ENCODE results near the gene PRIM1. TPM values are rescaled to one million over a fixed set of nuclear protein-coding genes. Genes with fewer than 3 reads are reported as not detected.

Gene PRIM1
- total RNA-seq, 1 experiment from 2014 or later = 32.3 TPM

- Histone ChIP-seq H4K20me1 (ENCODE audit: low read length) (no peaks in the 10 kb centered on the region), H3K27ac (ENCODE audit: low read length) (no peak overlapping the region), H3F3A (ENCODE audit: low read length, unreplicated experiment) (no peaks in the 10 kb centered on the region), H3K27me3 (ENCODE audit: low read length) (no peaks in the 10 kb centered on the region), H3K4me3 (ENCODE audit: low read length) (no peak overlapping the region), H3K9ac (ENCODE audit: low read length) (no peak overlapping the region), H3K9me3 (ENCODE audit: low read length) (no peaks in the 10 kb centered on the region), H3K9me2 (replicated peaks; ENCODE audit: low read length) (no peaks in the 10 kb centered on the region), H3K36me3 (ENCODE audit: low read depth, low read length) (no peaks in the 10 kb centered on the region), H3K4me2 (ENCODE audit: low read length) (no peak overlapping the region), H3K4me1 (ENCODE audit: insufficient read depth, low read length) (no peaks in the 10 kb centered on the region), H2AFZ (ENCODE audit: low read length) (no peak overlapping the region), H3K79me2 (ENCODE audit: low read length) (no peaks in the 10 kb centered on the region)
- POLR2A ChIA-PET (ENCODE audit: unreplicated experiment) = no interaction called here
- BruUV-seq (replicated peaks) = no TSS peak
- no peak for DNase-seq
- intact Hi-C loops (cut with micrococcal nuclease) = no loop called here
- TF ChIP-seq EZH2phosphoT487 (IDR thresholded peaks at IDR 0.05; ENCODE audit: borderline replicate concordance, low read length) (no peak), CTCF (conservative IDR thresholded peaks at IDR 0.05; ENCODE audit: low read depth, low read length) (no peak), EZH2 (IDR thresholded peaks at IDR 0.05; ENCODE audit: low read length, unreplicated experiment) (no peak)
- CTCF ChIA-PET = no interaction called here
- no peak for ATAC-seq
Observed at GRCh38 chr12:56775638-56776037, 23.5 kb upstream of the PRIM1 start.

- H3K4me2 ChIP-seq (ENCODE audit: low read length) = no peak overlapping the region
- H3K4me1 ChIP-seq (ENCODE audit: insufficient read depth, low read length) = peaks cover 4% of the 10 kb centered on the region
- no TSS peak for BruUV-seq (replicated peaks)
- no peaks in the 10 kb centered on the region for H4K20me1 ChIP-seq (ENCODE audit: low read length)
- H3K27ac ChIP-seq (ENCODE audit: low read length) = no peak overlapping the region
- no peak overlapping the region for H2AFZ ChIP-seq (ENCODE audit: low read length)
- H3K9me3 ChIP-seq (ENCODE audit: low read length) = no peaks in the 10 kb centered on the region
- TF ChIP-seq EZH2 (IDR thresholded peaks at IDR 0.05; ENCODE audit: low read length, unreplicated experiment) (no peak), CTCF (conservative IDR thresholded peaks at IDR 0.05; ENCODE audit: low read depth, low read length) (no peak)
- H3K9me2 ChIP-seq (replicated peaks; ENCODE audit: low read length) = no peaks in the 10 kb centered on the region
- ATAC-seq (no peak), DNase-seq (no peak)
- ChIA-PET CTCF (no interaction called here), POLR2A (ENCODE audit: unreplicated experiment) (no interaction called here)
- H3K9ac ChIP-seq (ENCODE audit: low read length) = no peak overlapping the region
- no peak overlapping the region for H3K4me3 ChIP-seq (ENCODE audit: low read length)
- no peaks in the 10 kb centered on the region for H3F3A ChIP-seq (ENCODE audit: low read length, unreplicated experiment)
- H3K36me3 ChIP-seq (ENCODE audit: low read depth, low read length) = no peaks in the 10 kb centered on the region
- no peaks in the 10 kb centered on the region for H3K79me2 ChIP-seq (ENCODE audit: low read length)
- intact Hi-C loops (cut with micrococcal nuclease) = no loop called here
- no peaks in the 10 kb centered on the region for H3K27me3 ChIP-seq (ENCODE audit: low read length)
Observed at GRCh38 chr12:56773113-56773512, 21.0 kb upstream of the PRIM1 start.

GRCh38 chr12:56772625-56773024, 20.5 kb upstream of the PRIM1 start:
- Histone ChIP-seq H3K4me3 (ENCODE audit: low read length) (no peak overlapping the region), H3K27ac (ENCODE audit: low read length) (no peak overlapping the region), H3K4me2 (ENCODE audit: low read length) (no peak overlapping the region), H3K36me3 (ENCODE audit: low read depth, low read length) (no peaks in the 10 kb centered on the region), H3K4me1 (ENCODE audit: insufficient read depth, low read length) (peaks cover 5% of the 10 kb centered on the region), H3K79me2 (ENCODE audit: low read length) (no peaks in the 10 kb centered on the region), H3K9ac (ENCODE audit: low read length) (no peak overlapping the region), H3K27me3 (ENCODE audit: low read length) (no peaks in the 10 kb centered on the region), H3K9me3 (ENCODE audit: low read length) (no peaks in the 10 kb centered on the region), H3F3A (ENCODE audit: low read length, unreplicated experiment) (no peaks in the 10 kb centered on the region), H2AFZ (ENCODE audit: low read length) (no peak overlapping the region), H4K20me1 (ENCODE audit: low read length) (no peaks in the 10 kb centered on the region), H3K9me2 (replicated peaks; ENCODE audit: low read length) (no peaks in the 10 kb centered on the region)
- DNase-seq (no peak), ATAC-seq (no peak)
- CTCF ChIA-PET = no interaction called here
- intact Hi-C loops (cut with micrococcal nuclease) = no loop called here
- TF ChIP-seq EZH2phosphoT487 (IDR thresholded peaks at IDR 0.05; ENCODE audit: borderline replicate concordance, low read length) (no peak), EZH2 (IDR thresholded peaks at IDR 0.05; ENCODE audit: low read length, unreplicated experiment) (no peak), CTCF (conservative IDR thresholded peaks at IDR 0.05; ENCODE audit: low read depth, low read length) (no peak)
- POLR2A ChIA-PET (ENCODE audit: unreplicated experiment) = no interaction called here
- no TSS peak for BruUV-seq (replicated peaks)
